ENCODE measurements around the gene GPR180. TPM values are rescaled to one million over a fixed set of nuclear protein-coding genes. Genes with fewer than 3 reads are reported as not detected.

The GPR180 gene
- total RNA-seq, 1 donor from 2014 or later = 2.3 TPM

- H3K27ac ChIP-seq = no peak overlapping the region
- H3K9me3 ChIP-seq = no peaks in the 10 kb centered on the region
- no peaks in the 10 kb centered on the region for H3K27me3 ChIP-seq
- no peak overlapping the region for H3K4me3 ChIP-seq
- no peak for DNase-seq (ENCODE audit: low spot score in 2 of 2)
- no peaks in the 10 kb centered on the region for H3K36me3 ChIP-seq
- intact Hi-C loops (cut with DNase I) = no loop called here
- TF ChIP-seq, protein P1, sequence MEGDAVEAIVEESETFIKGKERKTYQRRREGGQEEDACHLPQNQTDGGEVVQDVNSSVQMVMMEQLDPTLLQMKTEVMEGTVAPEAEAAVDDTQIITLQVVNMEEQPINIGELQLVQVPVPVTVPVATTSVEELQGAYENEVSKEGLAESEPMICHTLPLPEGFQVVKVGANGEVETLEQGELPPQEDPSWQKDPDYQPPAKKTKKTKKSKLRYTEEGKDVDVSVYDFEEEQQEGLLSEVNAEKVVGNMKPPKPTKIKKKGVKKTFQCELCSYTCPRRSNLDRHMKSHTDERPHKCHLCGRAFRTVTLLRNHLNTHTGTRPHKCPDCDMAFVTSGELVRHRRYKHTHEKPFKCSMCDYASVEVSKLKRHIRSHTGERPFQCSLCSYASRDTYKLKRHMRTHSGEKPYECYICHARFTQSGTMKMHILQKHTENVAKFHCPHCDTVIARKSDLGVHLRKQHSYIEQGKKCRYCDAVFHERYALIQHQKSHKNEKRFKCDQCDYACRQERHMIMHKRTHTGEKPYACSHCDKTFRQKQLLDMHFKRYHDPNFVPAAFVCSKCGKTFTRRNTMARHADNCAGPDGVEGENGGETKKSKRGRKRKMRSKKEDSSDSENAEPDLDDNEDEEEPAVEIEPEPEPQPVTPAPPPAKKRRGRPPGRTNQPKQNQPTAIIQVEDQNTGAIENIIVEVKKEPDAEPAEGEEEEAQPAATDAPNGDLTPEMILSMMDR (IDR thresholded peaks at IDR 0.05) = no peak
- H3K4me1 ChIP-seq = no peaks in the 10 kb centered on the region
Observed at GRCh38 chr13:94646904-94647303, 45.2 kb downstream of the GPR180 start.

GRCh38 chr13:94656176-94656575 lies 54.5 kb downstream of the GPR180 start:
- Histone ChIP-seq H3K9me3 (no peaks in the 10 kb centered on the region), H3K27ac (no peak overlapping the region), H3K4me3 (no peak overlapping the region), H3K36me3 (no peaks in the 10 kb centered on the region), H3K27me3 (no peaks in the 10 kb centered on the region), H3K4me1 (no peaks in the 10 kb centered on the region)
- intact Hi-C loops (cut with DNase I) = no loop called here
- TF ChIP-seq, protein P1 (IDR thresholded peaks at IDR 0.05) = no peak
- no peak for DNase-seq (ENCODE audit: low spot score in 2 of 2)

GRCh38 chr13:94656766-94657165 lies 55.1 kb downstream of the GPR180 start:
- no peaks in the 10 kb centered on the region for H3K9me3 ChIP-seq
- H3K27me3 ChIP-seq = no peaks in the 10 kb centered on the region
- intact Hi-C loops (cut with DNase I) = no loop called here
- H3K4me1 ChIP-seq = no peaks in the 10 kb centered on the region
- H3K36me3 ChIP-seq = no peaks in the 10 kb centered on the region
- H3K27ac ChIP-seq = no peak overlapping the region
- TF ChIP-seq, protein P1 (IDR thresholded peaks at IDR 0.05) = no peak
- DNase-seq (ENCODE audit: low spot score in 2 of 2) = no peak
- H3K4me3 ChIP-seq = no peak overlapping the region

GRCh38 chr13:94657167-94657566 lies 55.5 kb downstream of the GPR180 start:
- Histone ChIP-seq H3K4me3 (no peak overlapping the region), H3K9me3 (no peaks in the 10 kb centered on the region), H3K27ac (no peak overlapping the region), H3K4me1 (no peaks in the 10 kb centered on the region), H3K36me3 (no peaks in the 10 kb centered on the region), H3K27me3 (no peaks in the 10 kb centered on the region)
- DNase-seq (ENCODE audit: low spot score in 2 of 2) = no peak
- TF ChIP-seq, protein P1 (IDR thresholded peaks at IDR 0.05) = no peak
- intact Hi-C loops (cut with DNase I) = no loop called here

GRCh38 chr13:94658926-94659597 lies 57.4 kb downstream of the GPR180 start:
- Histone ChIP-seq H3K4me3 (no peak overlapping the region), H3K4me1 (no peaks in the 10 kb centered on the region), H3K9me3 (no peaks in the 10 kb centered on the region), H3K27me3 (no peaks in the 10 kb centered on the region), H3K27ac (no peak overlapping the region), H3K36me3 (no peaks in the 10 kb centered on the region)
- TF ChIP-seq, protein P1 (IDR thresholded peaks at IDR 0.05) = no peak
- intact Hi-C loops (cut with DNase I) = no loop called here
- no peak for DNase-seq (ENCODE audit: low spot score in 2 of 2)

GRCh38 chr13:94659598-94659946 lies 57.9 kb downstream of the GPR180 start:
- DNase-seq (ENCODE audit: low spot score in 2 of 2) = no peak
- Histone ChIP-seq H3K36me3 (no peaks in the 10 kb centered on the region), H3K27ac (no peak overlapping the region), H3K4me3 (no peak overlapping the region), H3K4me1 (no peaks in the 10 kb centered on the region), H3K27me3 (no peaks in the 10 kb centered on the region), H3K9me3 (no peaks in the 10 kb centered on the region)
- intact Hi-C loops (cut with DNase I) = no loop called here
- TF ChIP-seq, protein P1 (IDR thresholded peaks at IDR 0.05) = no peak

Measured in ascending aorta (tissue), 2 donors.